OCI-LY3 (cell line): ENCODE measurements around the gene WLS.
A peak's percentile ranks its signal among the peaks of the same experiment; 100 is the strongest.

Experiments used
- CTCF ChIP-seq: fragments of 200-600, 300-600 bp; sonication (generic); IDR thresholded peaks from 2 replicates; pipeline ENCODE4 v1.5.1; 2014; ENCODE audit warnings: antibody characterized with exemption, low read length, low read depth
- EZH2phosphoT487 ChIP-seq: fragments of 200-600 bp; shearing (Covaris generic); IDR thresholded peaks from 2 replicates; pipeline ENCODE4 v1.6.1; 2018; ENCODE audit warnings: antibody characterized with exemption, mixed run types, low read depth

GRCh38 chr1:68120136-68120791, 112.1 kb downstream of the WLS start:
- TF ChIP-seq CTCF (peak; percentile 63), EZH2phosphoT487 (no peak)
